H9 (cell line): ENCODE data around the gene SEMA3A. TPM values are rescaled to one million over a fixed set of nuclear protein-coding genes. Genes with fewer than 3 reads are reported as not detected.

Experiments used
- DNase-seq: peaks from one replicate; pipeline ENCODE4 v3.0.0-alpha.2; 2017
- H2AFZ ChIP-seq: one replicate; pipeline ENCODE4 v1.6.1; 2013; ENCODE audit warnings: mild to moderate bottlenecking, low read length, control low read depth, moderate library complexity
- H2AK5ac ChIP-seq: 2 replicates; pipeline ENCODE4 v1.6.1; 2013; ENCODE audit warnings: low read length, control low read depth, mixed read lengths; ENCODE audit not compliant: insufficient read length
- H2BK120ac ChIP-seq: one replicate; pipeline ENCODE4 v1.6.1; 2013; ENCODE audit warnings: low read depth, mild to moderate bottlenecking, low read length, control low read depth, inconsistent platforms; ENCODE audit not compliant: poor library complexity, severe bottlenecking
- H2BK12ac ChIP-seq: 2 replicates; pipeline ENCODE4 v1.6.1; 2013; ENCODE audit warnings: low read length, control low read depth, mixed read lengths, low read depth; ENCODE audit not compliant: insufficient read length
- H2BK15ac ChIP-seq: 2 replicates; pipeline ENCODE4 v1.6.1; 2013; ENCODE audit warnings: low read depth, low read length, control low read depth
- H2BK20ac ChIP-seq: one replicate; pipeline ENCODE4 v1.6.1; 2013; ENCODE audit warnings: low read depth, mild to moderate bottlenecking, low read length, control low read depth, inconsistent platforms; ENCODE audit not compliant: poor library complexity, severe bottlenecking
- H2BK5ac ChIP-seq: 2 replicates; pipeline ENCODE4 v1.6.1; 2013; ENCODE audit warnings: low read length, control low read depth, mixed read lengths; ENCODE audit not compliant: insufficient read length
- H3K14ac ChIP-seq: 2 replicates; pipeline ENCODE4 v1.6.1; 2013; ENCODE audit warnings: low read length, control low read depth; ENCODE audit not compliant: insufficient read depth
- H3K18ac ChIP-seq: 2 replicates; pipeline ENCODE4 v1.6.1; 2013; ENCODE audit warnings: low read depth, mild to moderate bottlenecking, mixed read lengths, low read length, control low read depth; ENCODE audit not compliant: insufficient read length
- H3K23ac ChIP-seq: 2 replicates; pipeline ENCODE4 v1.6.1; 2013; ENCODE audit warnings: low read length, control low read depth, mixed read lengths, low read depth; ENCODE audit not compliant: insufficient read length
- H3K23me2 ChIP-seq: 2 replicates; pipeline ENCODE4 v1.6.1; 2013; ENCODE audit warnings: low read depth, mild to moderate bottlenecking, mixed read lengths, low read length, control low read depth; ENCODE audit not compliant: insufficient read length, poor library complexity, severe bottlenecking
- H3K27ac ChIP-seq: 2 replicates; pipeline ENCODE4 v1.5.1; 2013; ENCODE audit warnings: low read length, control low read depth, mixed read lengths, low read depth; ENCODE audit not compliant: insufficient read length
- H3K27me3 ChIP-seq: 2 replicates; pipeline ENCODE4 v1.6.1; 2013; ENCODE audit warnings: low read length, control low read depth, inconsistent platforms; ENCODE audit not compliant: insufficient read depth
- H3K4ac ChIP-seq: 2 replicates; pipeline ENCODE4 v1.6.1; 2013; ENCODE audit warnings: low read depth, mild to moderate bottlenecking, control low read depth, inconsistent platforms, low read length, moderate library complexity
- H3K4me1 ChIP-seq: 2 replicates; pipeline ENCODE4 v1.6.1; 2013; ENCODE audit warnings: low read length, control low read depth, inconsistent platforms; ENCODE audit not compliant: insufficient read depth
- H3K4me2 ChIP-seq: 2 replicates; pipeline ENCODE4 v1.6.1; 2013; ENCODE audit warnings: low read length, control low read depth, mixed read lengths; ENCODE audit not compliant: insufficient read length, insufficient read depth
- H3K56ac ChIP-seq: 2 replicates; pipeline ENCODE4 v1.6.1; 2013; ENCODE audit warnings: low read depth, mild to moderate bottlenecking, mixed read lengths, low read length, control low read depth; ENCODE audit not compliant: insufficient read length
- H3K79me1 ChIP-seq: 2 replicates; pipeline ENCODE4 v1.6.1; 2013; ENCODE audit warnings: low read depth, mild to moderate bottlenecking, moderate library complexity, low read length, control low read depth, inconsistent platforms; ENCODE audit not compliant: insufficient read depth, poor library complexity, severe bottlenecking
- H3K79me2 ChIP-seq: 2 replicates; pipeline ENCODE4 v1.6.1; 2013; ENCODE audit warnings: low read length, control low read depth, inconsistent platforms; ENCODE audit not compliant: insufficient read depth
- H3K9ac ChIP-seq: 2 replicates; pipeline ENCODE4 v1.6.1; 2013; ENCODE audit warnings: low read length, control low read depth, mixed read lengths; ENCODE audit not compliant: insufficient read length; ENCODE audit errors: extremely low read depth
- H3K9me3 ChIP-seq: one replicate; pipeline ENCODE4 v1.6.1; 2013; ENCODE audit warnings: low read depth, low read length, inconsistent platforms; ENCODE audit not compliant: control insufficient read depth
- H3T11ph ChIP-seq: one replicate; pipeline ENCODE4 v1.6.1; 2013; ENCODE audit warnings: mild to moderate bottlenecking, low read length, control low read depth, inconsistent platforms
- H4K20me1 ChIP-seq: one replicate; pipeline ENCODE4 v1.6.1; 2013; ENCODE audit not compliant: control insufficient read depth, insufficient read length, insufficient read depth
- H4K5ac ChIP-seq: 2 replicates; pipeline ENCODE4 v1.6.1; 2013; ENCODE audit warnings: low read depth, mild to moderate bottlenecking, mixed read lengths, low read length, control low read depth; ENCODE audit not compliant: insufficient read length
- H4K8ac ChIP-seq: replicated peaks from 2 replicates; pipeline ENCODE4 v1.6.1; 2013; ENCODE audit warnings: low read length, control low read depth, mixed read lengths, low read depth; ENCODE audit not compliant: insufficient read length
- H4K91ac ChIP-seq: 2 replicates; pipeline ENCODE4 v1.6.1; 2013; ENCODE audit warnings: low read depth, mild to moderate bottlenecking, moderate library complexity, mixed read lengths, low read length, control low read depth; ENCODE audit not compliant: insufficient read length
- H3K27ac Mint-ChIP-seq, 3 experiments: 2 replicates in 2 of 3; 3 replicates in 1 of 3; pipeline ENCODE4 v1.8.0; 2020 to 2021; ENCODE audit warnings: mixed read lengths in 3 of 3, mild to moderate bottlenecking in 1 of 3, moderate library complexity in 1 of 3
- H3K27me3 Mint-ChIP-seq: 2 replicates; pipeline ENCODE4 v1.8.0; 2021; ENCODE audit warnings: low read depth, mild to moderate bottlenecking, moderate library complexity, mixed read lengths
- H3K36me3 Mint-ChIP-seq, 3 experiments: 2 replicates in 2 of 3; 3 replicates in 1 of 3; pipeline ENCODE4 v1.8.0; 2020 to 2021; ENCODE audit warnings: low read depth in 3 of 3, mixed read lengths in 3 of 3; ENCODE audit not compliant: insufficient read depth in 1 of 3
- H3K4me1 Mint-ChIP-seq, 2 experiments: 2 replicates each; pipeline ENCODE4 v1.8.0; 2020; ENCODE audit warnings: mixed read lengths in 2 of 2
- H3K4me3 Mint-ChIP-seq, 2 experiments: 2 replicates in 1 of 2; 3 replicates in 1 of 2; pipeline ENCODE4 v1.8.0; 2020 to 2021; ENCODE audit warnings: mild to moderate bottlenecking in 2 of 2, mixed read lengths in 2 of 2, moderate library complexity in 1 of 2
- H3K9me3 Mint-ChIP-seq, 2 experiments: 2 replicates in 1 of 2; 3 replicates in 1 of 2; pipeline ENCODE4 v1.8.0; 2020; ENCODE audit warnings: mild to moderate bottlenecking in 2 of 2, mixed read lengths in 2 of 2, moderate library complexity in 1 of 2
- CTCF ChIP-seq: fragments of 200-600 bp; sonication (generic); conservative IDR thresholded peaks from 3 replicates; pipeline ENCODE4 v1.8.0; 2021; ENCODE audit warnings: antibody characterized with exemption, mild to moderate bottlenecking
- WGBS: extraction: QIAGEN DNeasy Blood & Tissue Kit; methylation state at CpG from one replicate; pipeline ENCODE4 v1.1.7; 2013; ENCODE audit warnings: missing lambda C conversion rate, low lambda C conversion rate, mixed read lengths; ENCODE audit not compliant: insufficient read length; ENCODE audit errors: extremely low coverage; 5-methylcytosine and 5-hydroxymethylcytosine counted together
- total RNA-seq: library from RNA; stranded (reverse); gene quantifications from 2 replicates; pipeline ENCODE4 v1.2.1, GENCODE V29; 2021

SEMA3A gene
- total RNA-seq, 1 experiment from 2014 or later: 60.0 TPM

- no peak overlapping the region for H2AFZ ChIP-seq
- no peak overlapping the region for H4K91ac ChIP-seq
- no peak overlapping the region for H2BK12ac ChIP-seq
- no CpG with 5 or more reads among the region's 2 CpGs for WGBS
- Mint-ChIP-seq H3K27me3 (no peaks in the 10 kb centered on the region), H3K36me3 (peaks cover 4 to 17% (median 15%) of the 10 kb centered on the region in 3 experiments; a peak in 6 of 7 replicates), H3K27ac (peak overlapping the region in 2 of 3 experiments; percentile 16 to 92; a peak in 3 of 7 replicates), H3K4me3 (no peak overlapping the region), H3K9me3 (peaks cover 2 to 3% of the 10 kb centered on the region in 2 experiments; a peak in 1 of 5 replicates), H3K4me1 (peaks cover 28 to 36% of the 10 kb centered on the region in 2 experiments)
- H2BK20ac ChIP-seq: no peak overlapping the region
- no peak overlapping the region for H3K9ac ChIP-seq
- H3K79me1 ChIP-seq: no peaks in the 10 kb centered on the region
- no peak for TF ChIP-seq CTCF
- H4K5ac ChIP-seq: no peak overlapping the region
- H3K23me2 ChIP-seq: no peaks in the 10 kb centered on the region
- no peak overlapping the region for H2BK15ac ChIP-seq
- no peak overlapping the region for H3K23ac ChIP-seq
- H3K9me3 ChIP-seq: no peaks in the 10 kb centered on the region
- H3K79me2 ChIP-seq: no peaks in the 10 kb centered on the region
- no peaks in the 10 kb centered on the region for H3K4me1 ChIP-seq
- no peak overlapping the region for H3K27ac ChIP-seq
- DNase-seq: no peak
- no peaks in the 10 kb centered on the region for H3K27me3 ChIP-seq
- H4K8ac ChIP-seq: no peak overlapping the region
- no peak overlapping the region for H3K4me2 ChIP-seq
- no peak overlapping the region for H3K14ac ChIP-seq
- no peak overlapping the region for H2AK5ac ChIP-seq
- H4K20me1 ChIP-seq: no peaks in the 10 kb centered on the region
- H2BK120ac ChIP-seq: no peak overlapping the region
- no peak overlapping the region for H3K56ac ChIP-seq
- no peak overlapping the region for H3T11ph ChIP-seq
- no peak overlapping the region for H3K4ac ChIP-seq
- no peak overlapping the region for H3K18ac ChIP-seq
- H2BK5ac ChIP-seq: no peak overlapping the region
These were observed 68.9 kb downstream of the SEMA3A start for GRCh38 chr7:84125654-84126053.
